ENCODE measurements around the gene PDE10A.

DNA sequence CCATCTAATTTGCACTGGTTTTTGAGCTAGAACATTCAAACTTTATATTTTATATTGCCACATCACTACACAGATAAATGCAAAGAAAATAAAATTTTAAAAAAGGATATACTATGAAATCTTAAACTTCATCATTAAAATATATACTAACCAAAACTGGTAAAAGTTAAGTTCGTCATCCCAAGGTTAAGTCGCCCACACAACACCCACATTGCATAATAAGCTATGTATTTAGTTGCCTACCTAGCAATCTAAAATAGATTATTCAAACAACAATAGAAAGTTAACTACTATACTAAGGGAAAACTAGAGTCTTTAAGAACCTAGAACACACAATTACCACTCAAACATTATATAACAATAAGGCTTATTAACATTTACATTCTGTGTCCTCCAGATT, 24.5 kb downstream of the PDE10A start:
- TF ChIP-seq CTCF (conservative IDR thresholded peaks at IDR 0.05; ENCODE audit: low read depth, low read length): no peak
- no peak for TF ChIP-seq POLR2A (IDR thresholded peaks at IDR 0.05; ENCODE audit: low read depth, low read length)
- no peak for TF ChIP-seq USF2 (IDR thresholded peaks at IDR 0.05; ENCODE audit: low read depth, low read length)
- no peak for TF ChIP-seq RFX5 (IDR thresholded peaks at IDR 0.05; ENCODE audit: low read depth, low read length)
- no peak for TF ChIP-seq FOS (IDR thresholded peaks at IDR 0.05; ENCODE audit: low read depth, low read length)
- no peak for TF ChIP-seq SMC3 (IDR thresholded peaks at IDR 0.05; ENCODE audit: low read depth, low read length)
